Glomerular visceral epithelial cell (primary cell): ENCODE data around the gene PCBP3.
"Not testable (repeated sequence)": the region's sequence is repeated elsewhere in the genome, so short reads cannot be mapped to it uniquely, and the experiment has no call there.

Source experiments
- DNase-seq: peaks from one replicate; pipeline ENCODE4 v3.0.0-alpha.2; 2016; ENCODE audit errors: extremely low spot score

The PCBP3 gene

DNA sequence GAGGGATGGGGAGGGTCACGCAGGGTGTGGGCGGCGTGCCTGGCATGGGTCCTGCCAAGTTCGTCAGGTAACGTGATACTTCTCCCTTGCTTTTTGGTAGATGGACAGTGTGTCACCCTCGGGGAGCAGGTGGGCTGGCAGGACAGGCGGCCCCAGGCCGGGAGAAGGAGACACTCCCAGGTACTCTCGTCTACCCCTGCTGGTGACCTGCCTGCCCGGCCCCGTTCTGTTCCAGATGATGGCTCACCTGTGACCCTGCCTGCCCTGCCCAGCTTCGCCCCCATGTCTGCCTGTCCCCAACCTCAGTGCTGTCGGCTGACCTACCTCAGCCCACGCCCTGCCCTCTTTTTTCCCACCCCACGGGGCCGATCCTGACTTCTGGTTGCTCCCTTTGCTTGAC lies 144.7 kb downstream of the PCBP3 start:
- DNase-seq = no peak

DNA sequence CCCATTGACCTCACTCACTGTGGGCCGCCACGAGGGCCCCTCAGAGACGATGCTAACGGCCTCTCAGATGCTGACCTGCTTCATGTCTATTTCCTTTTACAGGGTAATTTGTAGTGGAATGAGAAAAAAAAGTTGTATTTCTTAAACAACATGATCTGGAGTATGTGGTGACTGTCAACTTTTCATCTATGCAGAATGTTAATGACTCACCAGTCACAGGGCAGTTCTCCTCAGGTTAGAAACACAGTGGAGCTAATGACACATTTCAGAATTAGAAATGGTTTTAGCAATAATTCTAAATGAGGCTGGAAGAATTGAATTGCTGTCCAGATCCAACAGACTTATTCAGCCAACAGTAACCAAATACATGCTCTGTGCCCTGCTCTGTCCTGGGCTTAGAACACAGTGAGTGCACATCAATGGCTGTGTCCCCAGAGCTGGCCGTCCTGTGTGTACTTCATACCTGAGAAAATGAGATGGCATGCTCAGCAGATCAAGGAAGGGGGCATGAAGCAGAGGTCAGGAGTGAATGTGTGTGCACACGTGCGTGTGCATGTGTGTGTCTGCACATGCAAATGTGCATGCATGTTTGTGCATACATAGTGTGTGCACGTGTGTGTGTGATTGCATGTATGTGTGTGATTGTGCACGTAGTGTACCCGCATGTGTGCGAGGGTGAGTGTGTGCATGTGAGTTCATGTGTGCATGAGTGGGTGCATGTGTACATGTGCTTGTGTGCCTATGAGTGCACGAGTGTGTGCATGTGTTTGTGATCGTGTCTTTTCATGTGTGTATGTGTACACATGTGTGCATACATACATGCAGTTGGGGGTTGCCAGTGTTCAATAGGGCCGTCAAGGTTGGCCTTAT lies 145.3 kb downstream of the PCBP3 start:
- DNase-seq = no peak

GRCh38 chr21:45790427-45790826 lies 146.9 kb downstream of the PCBP3 start:
- no peak for DNase-seq

- no peak for DNase-seq
These were observed 148.3 kb downstream of the PCBP3 start for GRCh38 chr21:45791562-45792418.

DNA sequence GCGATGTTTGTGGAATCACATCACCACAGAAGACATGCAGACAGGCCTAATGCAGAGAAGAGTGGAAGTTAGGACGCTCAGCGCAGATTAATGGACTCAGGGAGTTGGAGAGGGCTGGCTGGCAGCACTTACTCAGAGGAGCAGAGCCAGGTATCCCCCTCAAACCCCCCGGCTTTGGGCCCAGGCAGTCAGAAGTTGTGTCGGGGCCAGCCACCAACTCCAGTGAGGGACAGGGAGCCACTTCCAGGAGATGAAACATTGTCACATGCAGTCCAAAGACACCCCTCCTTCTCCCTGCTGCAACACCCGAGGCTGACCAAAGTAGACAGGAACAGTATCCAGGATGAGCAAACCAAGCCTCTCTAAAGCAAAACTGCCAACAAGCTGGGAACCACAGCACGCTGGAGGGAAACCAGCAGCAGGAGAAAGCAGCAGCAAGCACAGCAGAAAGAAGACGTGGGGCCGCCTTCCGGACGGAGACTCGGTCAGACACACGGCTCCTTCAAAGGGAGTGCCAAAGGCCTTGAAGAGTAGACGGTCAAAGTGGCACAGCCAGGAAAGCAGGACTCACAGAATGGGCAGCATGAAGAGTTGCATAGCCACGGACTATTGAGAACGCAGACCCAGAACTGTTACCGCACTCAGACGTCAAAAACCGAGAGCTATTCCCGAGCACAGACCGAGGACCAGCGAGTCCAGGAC lies 149.3 kb downstream of the PCBP3 start:
- no peak for DNase-seq

GRCh38 chr21:45794027-45794426 lies 150.5 kb downstream of the PCBP3 start:
- DNase-seq = peak; percentile 17

GRCh38 chr21:45796003-45796402 lies 152.5 kb downstream of the PCBP3 start:
- no peak for DNase-seq

DNA sequence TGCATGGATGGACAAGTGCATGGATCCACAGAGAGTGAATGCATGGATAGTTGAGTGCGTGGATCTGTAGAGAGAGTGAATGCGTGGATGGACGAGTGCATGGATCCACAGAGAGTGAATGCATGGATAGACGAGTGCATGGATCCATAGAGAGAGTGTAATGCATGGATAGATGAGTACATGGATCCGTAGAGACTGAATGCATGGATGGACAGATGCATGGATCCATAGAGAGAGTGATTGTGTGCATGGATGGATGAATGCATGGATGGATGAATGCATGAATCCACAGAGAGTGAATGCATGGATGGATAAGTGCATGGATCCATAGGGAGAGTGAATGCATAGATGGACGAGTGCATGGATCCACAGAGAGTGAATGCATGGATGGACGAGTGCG lies 153.8 kb downstream of the PCBP3 start:
- no peak for DNase-seq

DNA sequence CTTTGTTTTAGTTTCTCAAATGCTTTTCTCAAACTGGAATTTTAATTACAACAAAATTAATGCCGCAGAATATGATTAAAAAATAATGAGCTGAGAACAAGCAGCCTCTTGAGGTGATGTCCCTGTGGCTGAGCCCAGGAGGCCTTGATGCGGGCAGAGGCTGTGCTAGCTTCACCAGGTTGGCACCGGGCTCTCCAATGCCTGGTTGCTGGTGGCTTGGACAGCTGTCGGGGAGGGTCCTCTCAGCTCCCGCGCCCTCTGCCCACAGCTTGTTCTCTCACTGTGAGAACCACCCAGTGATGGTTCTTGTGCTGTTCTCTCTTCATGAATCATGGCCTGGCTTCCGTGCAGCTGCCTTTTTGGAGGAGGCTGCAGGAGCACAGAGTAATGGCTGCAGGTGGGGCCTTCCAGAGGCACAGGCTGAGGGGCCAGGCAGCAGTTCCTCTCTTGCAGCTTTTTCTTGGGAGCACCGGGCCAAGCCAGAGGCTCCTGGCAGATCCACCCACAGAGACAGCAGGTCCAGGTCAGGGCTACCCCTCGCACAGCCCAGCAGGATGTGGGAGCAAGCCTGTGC lies 156.3 kb downstream of the PCBP3 start:
- no peak for DNase-seq

DNA sequence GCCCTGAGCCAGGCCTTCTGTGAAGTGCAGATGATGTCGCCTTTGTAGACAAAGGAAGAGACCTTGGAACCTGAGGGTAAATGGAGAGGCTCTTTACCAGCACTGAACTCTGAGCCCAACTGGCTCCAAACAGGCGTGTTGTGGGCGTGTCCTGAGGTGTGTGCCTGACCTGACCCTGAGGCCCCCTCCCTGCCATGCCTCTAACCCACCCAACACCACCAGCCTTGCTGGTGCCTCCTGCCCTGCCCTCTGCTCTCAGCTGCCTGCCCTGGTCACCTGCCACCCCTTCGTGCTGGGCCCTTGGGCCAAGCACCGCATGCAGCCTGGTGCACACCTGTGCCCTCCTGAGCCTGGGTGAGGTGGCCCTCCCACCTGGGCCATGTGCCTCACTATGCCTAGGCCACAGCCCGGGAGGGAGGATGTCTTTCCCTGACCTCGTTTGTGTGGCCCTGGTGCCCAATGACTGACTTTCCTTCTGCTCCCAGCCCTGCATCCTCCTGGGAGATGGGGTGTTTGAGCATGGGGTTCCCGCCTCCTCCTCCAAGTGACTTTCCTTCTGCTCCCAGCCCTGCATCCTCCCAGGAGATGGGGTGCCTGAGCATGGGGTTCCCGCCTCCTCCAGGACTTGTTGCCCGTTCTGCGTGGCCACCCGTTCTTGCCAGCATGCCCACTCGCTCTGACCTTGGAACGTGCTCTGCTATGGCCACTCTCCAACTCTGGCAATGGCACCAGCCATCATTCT lies 157.0 kb downstream of the PCBP3 start:
- DNase-seq = no peak

- DNase-seq = no peak
These were observed 157.8 kb downstream of the PCBP3 start for GRCh38 chr21:45801129-45801964.

DNA sequence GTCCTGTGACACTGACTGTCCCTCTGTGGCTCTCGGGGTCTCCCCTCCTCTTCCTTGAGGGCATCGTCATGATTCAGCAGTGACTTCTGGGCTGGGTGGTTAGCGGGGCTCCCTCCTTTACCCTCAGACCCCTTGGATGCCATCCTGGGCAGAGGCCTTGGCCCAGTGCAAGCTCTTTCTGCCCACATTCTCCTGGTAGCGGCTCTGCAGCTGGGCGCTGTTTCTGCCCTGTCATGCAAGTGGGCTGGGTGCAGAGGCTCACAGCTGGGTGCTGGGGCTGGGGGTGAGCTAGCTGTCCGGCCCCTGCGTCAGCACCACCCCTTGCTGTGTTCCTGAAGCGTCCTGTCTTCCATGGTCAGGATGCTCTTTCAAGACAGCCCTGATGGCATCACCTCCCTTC lies 158.5 kb downstream of the PCBP3 start:
- DNase-seq = no peak

- no peak for DNase-seq
These were observed 158.9 kb downstream of the PCBP3 start for GRCh38 chr21:45802425-45802824.

- DNase-seq = no peak
These were observed 159.6 kb downstream of the PCBP3 start for GRCh38 chr21:45802956-45803617.

- DNase-seq = no peak
These were observed 160.3 kb downstream of the PCBP3 start for GRCh38 chr21:45803618-45804340.

DNA sequence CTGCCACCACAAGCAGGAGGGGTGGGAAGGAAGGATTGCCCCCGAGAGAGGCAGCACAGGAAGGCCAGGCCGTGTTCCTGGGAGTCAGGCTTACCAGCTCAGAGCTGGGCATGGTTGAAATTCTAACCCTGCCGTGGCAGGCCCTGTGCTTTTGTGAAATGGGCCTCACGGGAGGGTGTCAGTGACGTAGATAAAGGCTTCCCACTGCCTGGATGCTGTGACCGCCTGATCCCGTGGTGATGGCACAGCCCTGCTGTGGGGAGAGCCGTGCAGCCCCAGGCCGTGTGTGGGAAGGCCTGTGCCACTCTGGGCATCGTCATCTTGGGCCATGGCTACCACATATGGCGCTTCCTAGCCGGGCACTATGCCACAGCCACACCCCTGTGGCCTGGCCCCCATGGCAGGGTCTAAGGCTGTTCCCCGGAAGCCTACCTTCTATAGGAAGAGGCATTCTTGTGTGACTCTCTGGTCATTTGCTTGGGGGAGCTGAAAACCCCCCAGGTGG lies 161.3 kb downstream of the PCBP3 start:
- DNase-seq = no peak

GRCh38 chr21:45805321-45805720 lies 161.8 kb downstream of the PCBP3 start:
- DNase-seq = no peak

GRCh38 chr21:45806042-45806441 lies 162.5 kb downstream of the PCBP3 start:
- DNase-seq = no peak

- not testable (repeated sequence) for DNase-seq
These were observed 165.1 kb downstream of the PCBP3 start for GRCh38 chr21:45808663-45809062.
